Measurements from ENCODE around the gene SF3A1. TPM values are rescaled to one million over a fixed set of nuclear protein-coding genes. Genes with fewer than 3 reads are reported as not detected.

Gene SF3A1
- total and polyA plus RNA-seq, 2 of the 8 experiments (the other 6 are each of a cell fraction or from before 2014, with no cell fraction given): 27.8 to 285 TPM

DNA sequence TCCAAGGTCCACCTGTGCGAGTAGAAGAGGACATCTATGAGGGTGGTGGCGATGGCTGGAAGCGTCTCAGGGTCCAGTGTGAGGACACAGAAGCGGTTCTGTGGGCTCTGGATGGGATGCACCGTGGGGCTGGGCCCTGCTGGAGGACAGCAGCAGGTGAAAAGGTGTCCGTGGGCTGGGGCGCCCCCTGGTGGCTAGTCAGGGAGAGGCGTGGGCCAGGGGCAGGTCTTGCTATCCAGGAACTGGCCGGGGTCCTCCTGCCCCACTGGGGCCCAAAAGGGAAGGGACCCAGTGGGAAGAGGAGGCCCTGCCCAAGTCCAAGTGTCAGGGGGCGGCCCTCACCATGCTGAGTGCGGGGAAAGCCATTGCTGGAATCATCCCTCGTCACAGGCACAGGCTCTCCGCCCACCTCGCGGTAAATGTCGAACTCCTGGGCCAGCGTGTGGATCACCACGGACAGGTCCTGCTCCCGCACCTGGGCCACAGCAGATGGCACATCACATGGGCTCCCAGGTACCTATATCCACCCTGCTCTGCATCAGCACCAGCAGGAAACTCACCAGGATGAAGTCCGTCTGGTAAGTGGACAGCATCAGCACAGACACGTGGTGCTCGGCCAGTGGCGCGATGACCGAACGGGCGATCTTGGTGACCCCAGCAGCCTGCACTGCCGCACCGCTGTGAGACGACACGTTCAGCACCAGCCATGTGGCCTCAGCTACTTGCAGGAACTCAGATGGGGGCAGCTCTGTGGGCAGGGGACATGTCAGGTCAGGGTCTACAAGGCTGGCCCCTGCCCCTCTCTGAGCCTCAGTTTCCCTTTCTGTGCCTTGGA, 69.7 kb downstream of the SF3A1 start (continued):
- TF ChIP-seq, protein P1, sequence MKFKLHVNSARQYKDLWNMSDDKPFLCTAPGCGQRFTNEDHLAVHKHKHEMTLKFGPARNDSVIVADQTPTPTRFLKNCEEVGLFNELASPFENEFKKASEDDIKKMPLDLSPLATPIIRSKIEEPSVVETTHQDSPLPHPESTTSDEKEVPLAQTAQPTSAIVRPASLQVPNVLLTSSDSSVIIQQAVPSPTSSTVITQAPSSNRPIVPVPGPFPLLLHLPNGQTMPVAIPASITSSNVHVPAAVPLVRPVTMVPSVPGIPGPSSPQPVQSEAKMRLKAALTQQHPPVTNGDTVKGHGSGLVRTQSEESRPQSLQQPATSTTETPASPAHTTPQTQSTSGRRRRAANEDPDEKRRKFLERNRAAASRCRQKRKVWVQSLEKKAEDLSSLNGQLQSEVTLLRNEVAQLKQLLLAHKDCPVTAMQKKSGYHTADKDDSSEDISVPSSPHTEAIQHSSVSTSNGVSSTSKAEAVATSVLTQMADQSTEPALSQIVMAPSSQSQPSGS (IDR thresholded peaks at IDR 0.05; ENCODE audit: low read length): no peak
- TF ChIP-seq ZNF274 (IDR thresholded peaks at IDR 0.05; ENCODE audit: borderline replicate concordance, extremely low read depth, low read length) (no peak), TAF1 (IDR thresholded peaks at IDR 0.05; ENCODE audit: low read depth, low read length) (no peak), BACH1 (IDR thresholded peaks at IDR 0.05; ENCODE audit: low read length) (0 out of 2 replicates have a peak, but pooled peaks have one; percentile 24), RAD21 (IDR thresholded peaks at IDR 0.05 in 1 of 2, conservative IDR thresholded peaks at IDR 0.05 in 1 of 2; ENCODE audit: low read depth in 2 of 2, low read length in 2 of 2) (peak; percentile 83 to 88)
- TF ChIP-seq, protein P2, sequence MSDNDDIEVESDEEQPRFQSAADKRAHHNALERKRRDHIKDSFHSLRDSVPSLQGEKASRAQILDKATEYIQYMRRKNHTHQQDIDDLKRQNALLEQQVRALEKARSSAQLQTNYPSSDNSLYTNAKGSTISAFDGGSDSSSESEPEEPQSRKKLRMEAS (IDR thresholded peaks at IDR 0.05): peak; percentile 32; the same call in 1 of the 2 replicates
- TF ChIP-seq, protein P3, sequence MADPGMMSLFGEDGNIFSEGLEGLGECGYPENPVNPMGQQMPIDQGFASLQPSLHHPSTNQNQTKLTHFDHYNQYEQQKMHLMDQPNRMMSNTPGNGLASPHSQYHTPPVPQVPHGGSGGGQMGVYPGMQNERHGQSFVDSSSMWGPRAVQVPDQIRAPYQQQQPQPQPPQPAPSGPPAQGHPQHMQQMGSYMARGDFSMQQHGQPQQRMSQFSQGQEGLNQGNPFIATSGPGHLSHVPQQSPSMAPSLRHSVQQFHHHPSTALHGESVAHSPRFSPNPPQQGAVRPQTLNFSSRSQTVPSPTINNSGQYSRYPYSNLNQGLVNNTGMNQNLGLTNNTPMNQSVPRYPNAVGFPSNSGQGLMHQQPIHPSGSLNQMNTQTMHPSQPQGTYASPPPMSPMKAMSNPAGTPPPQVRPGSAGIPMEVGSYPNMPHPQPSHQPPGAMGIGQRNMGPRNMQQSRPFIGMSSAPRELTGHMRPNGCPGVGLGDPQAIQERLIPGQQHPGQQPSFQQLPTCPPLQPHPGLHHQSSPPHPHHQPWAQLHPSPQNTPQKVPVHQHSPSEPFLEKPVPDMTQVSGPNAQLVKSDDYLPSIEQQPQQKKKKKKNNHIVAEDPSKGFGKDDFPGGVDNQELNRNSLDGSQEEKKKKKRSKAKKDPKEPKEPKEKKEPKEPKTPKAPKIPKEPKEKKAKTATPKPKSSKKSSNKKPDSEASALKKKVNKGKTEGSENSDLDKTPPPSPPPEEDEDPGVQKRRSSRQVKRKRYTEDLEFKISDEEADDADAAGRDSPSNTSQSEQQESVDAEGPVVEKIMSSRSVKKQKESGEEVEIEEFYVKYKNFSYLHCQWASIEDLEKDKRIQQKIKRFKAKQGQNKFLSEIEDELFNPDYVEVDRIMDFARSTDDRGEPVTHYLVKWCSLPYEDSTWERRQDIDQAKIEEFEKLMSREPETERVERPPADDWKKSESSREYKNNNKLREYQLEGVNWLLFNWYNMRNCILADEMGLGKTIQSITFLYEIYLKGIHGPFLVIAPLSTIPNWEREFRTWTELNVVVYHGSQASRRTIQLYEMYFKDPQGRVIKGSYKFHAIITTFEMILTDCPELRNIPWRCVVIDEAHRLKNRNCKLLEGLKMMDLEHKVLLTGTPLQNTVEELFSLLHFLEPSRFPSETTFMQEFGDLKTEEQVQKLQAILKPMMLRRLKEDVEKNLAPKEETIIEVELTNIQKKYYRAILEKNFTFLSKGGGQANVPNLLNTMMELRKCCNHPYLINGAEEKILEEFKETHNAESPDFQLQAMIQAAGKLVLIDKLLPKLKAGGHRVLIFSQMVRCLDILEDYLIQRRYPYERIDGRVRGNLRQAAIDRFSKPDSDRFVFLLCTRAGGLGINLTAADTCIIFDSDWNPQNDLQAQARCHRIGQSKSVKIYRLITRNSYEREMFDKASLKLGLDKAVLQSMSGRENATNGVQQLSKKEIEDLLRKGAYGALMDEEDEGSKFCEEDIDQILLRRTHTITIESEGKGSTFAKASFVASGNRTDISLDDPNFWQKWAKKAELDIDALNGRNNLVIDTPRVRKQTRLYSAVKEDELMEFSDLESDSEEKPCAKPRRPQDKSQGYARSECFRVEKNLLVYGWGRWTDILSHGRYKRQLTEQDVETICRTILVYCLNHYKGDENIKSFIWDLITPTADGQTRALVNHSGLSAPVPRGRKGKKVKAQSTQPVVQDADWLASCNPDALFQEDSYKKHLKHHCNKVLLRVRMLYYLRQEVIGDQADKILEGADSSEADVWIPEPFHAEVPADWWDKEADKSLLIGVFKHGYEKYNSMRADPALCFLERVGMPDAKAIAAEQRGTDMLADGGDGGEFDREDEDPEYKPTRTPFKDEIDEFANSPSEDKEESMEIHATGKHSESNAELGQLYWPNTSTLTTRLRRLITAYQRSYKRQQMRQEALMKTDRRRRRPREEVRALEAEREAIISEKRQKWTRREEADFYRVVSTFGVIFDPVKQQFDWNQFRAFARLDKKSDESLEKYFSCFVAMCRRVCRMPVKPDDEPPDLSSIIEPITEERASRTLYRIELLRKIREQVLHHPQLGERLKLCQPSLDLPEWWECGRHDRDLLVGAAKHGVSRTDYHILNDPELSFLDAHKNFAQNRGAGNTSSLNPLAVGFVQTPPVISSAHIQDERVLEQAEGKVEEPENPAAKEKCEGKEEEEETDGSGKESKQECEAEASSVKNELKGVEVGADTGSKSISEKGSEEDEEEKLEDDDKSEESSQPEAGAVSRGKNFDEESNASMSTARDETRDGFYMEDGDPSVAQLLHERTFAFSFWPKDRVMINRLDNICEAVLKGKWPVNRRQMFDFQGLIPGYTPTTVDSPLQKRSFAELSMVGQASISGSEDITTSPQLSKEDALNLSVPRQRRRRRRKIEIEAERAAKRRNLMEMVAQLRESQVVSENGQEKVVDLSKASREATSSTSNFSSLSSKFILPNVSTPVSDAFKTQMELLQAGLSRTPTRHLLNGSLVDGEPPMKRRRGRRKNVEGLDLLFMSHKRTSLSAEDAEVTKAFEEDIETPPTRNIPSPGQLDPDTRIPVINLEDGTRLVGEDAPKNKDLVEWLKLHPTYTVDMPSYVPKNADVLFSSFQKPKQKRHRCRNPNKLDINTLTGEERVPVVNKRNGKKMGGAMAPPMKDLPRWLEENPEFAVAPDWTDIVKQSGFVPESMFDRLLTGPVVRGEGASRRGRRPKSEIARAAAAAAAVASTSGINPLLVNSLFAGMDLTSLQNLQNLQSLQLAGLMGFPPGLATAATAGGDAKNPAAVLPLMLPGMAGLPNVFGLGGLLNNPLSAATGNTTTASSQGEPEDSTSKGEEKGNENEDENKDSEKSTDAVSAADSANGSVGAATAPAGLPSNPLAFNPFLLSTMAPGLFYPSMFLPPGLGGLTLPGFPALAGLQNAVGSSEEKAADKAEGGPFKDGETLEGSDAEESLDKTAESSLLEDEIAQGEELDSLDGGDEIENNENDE (IDR thresholded peaks at IDR 0.05; ENCODE audit: insufficient replicate concordance, low read length): no peak
